Nephron progenitor cell (in vitro differentiated cells): ENCODE data around the gene ZNF587.
A peak's percentile ranks its signal among the peaks of the same experiment; 100 is the strongest.
"Not testable (repeated sequence)": the region's sequence is repeated elsewhere in the genome, so short reads cannot be mapped to it uniquely, and the experiment has no call there.

ENCODE experiments used
- DNase-seq: peaks from one replicate; pipeline ENCODE4 v3.0.0; 2021
- H3K27ac Mint-ChIP-seq: 2 replicates; pipeline ENCODE4 v1.8.0; 2021; ENCODE audit warnings: mild to moderate bottlenecking, moderate library complexity, mixed read lengths
- H3K27me3 Mint-ChIP-seq: 2 replicates; pipeline ENCODE4 v1.8.0; 2021; ENCODE audit warnings: mild to moderate bottlenecking, low read depth, mixed read lengths; ENCODE audit not compliant: poor library complexity
- H3K36me3 Mint-ChIP-seq: 2 replicates; pipeline ENCODE4 v1.8.0; 2021; ENCODE audit warnings: low read depth, mixed read lengths
- H3K4me1 Mint-ChIP-seq: 2 replicates; pipeline ENCODE4 v1.8.0; 2021; ENCODE audit warnings: mixed read lengths
- H3K4me3 Mint-ChIP-seq: 2 replicates; pipeline ENCODE4 v1.8.0; 2021; ENCODE audit warnings: mild to moderate bottlenecking, moderate library complexity, mixed read lengths
- H3K9me3 Mint-ChIP-seq: 2 replicates; pipeline ENCODE4 v1.8.0; 2021; ENCODE audit warnings: mild to moderate bottlenecking, moderate library complexity, mixed read lengths
- CTCF ChIP-seq: fragments of 200-600 bp; sonication (generic); IDR thresholded peaks from 2 replicates; pipeline ENCODE4 v1.5.0; 2021; ENCODE audit warnings: antibody characterized with exemption

The ZNF587 gene

GRCh38 chr19:57872450-57872849, 22.8 kb downstream of the ZNF587 start:
- Mint-ChIP-seq H3K4me1 (no peaks in the 10 kb centered on the region), H3K4me3 (no peak overlapping the region), H3K27ac (no peak overlapping the region), H3K36me3 (peaks cover 99% of the 10 kb centered on the region), H3K27me3 (peaks cover 9% of the 10 kb centered on the region), H3K9me3 (peaks cover 97% of the 10 kb centered on the region)
- no peak for DNase-seq
- no peak for TF ChIP-seq CTCF

GRCh38 chr19:57873883-57874799, 24.5 kb downstream of the ZNF587 start:
- not testable (repeated sequence) for DNase-seq, H3K4me3 Mint-ChIP-seq, H3K4me1 Mint-ChIP-seq, H3K27ac Mint-ChIP-seq, H3K27me3 Mint-ChIP-seq
- Mint-ChIP-seq H3K9me3 (peaks cover 96% of the 10 kb centered on the region), H3K36me3 (peaks cover 98% of the 10 kb centered on the region)

- Mint-ChIP-seq H3K27ac (no peak overlapping the region), H3K4me3 (peak overlapping the region; percentile 56), H3K9me3 (peaks cover 84% of the 10 kb centered on the region), H3K36me3 (peaks cover 80% of the 10 kb centered on the region), H3K4me1 (peaks cover 20% of the 10 kb centered on the region), H3K27me3 (peaks cover 5% of the 10 kb centered on the region)
- no peak for TF ChIP-seq CTCF
- DNase-seq, result no peak
These were observed 36.4 kb downstream of the ZNF587 start for GRCh38 chr19:57886046-57886445.

- H3K4me1 Mint-ChIP-seq, result peaks cover 20% of the 10 kb centered on the region
- H3K27me3 Mint-ChIP-seq, result peaks cover 5% of the 10 kb centered on the region
- DNase-seq, result no peak
- H3K4me3 Mint-ChIP-seq, result peak overlapping the region; percentile 99
- peak overlapping the region; percentile 90 for H3K27ac Mint-ChIP-seq
- no peak for TF ChIP-seq CTCF
- H3K36me3 Mint-ChIP-seq, result peaks cover 86% of the 10 kb centered on the region
- peaks cover 89% of the 10 kb centered on the region for H3K9me3 Mint-ChIP-seq
These were observed 37.7 kb downstream of the ZNF587 start for GRCh38 chr19:57887195-57887941.

- no peak for TF ChIP-seq CTCF
- peak overlapping the region; percentile 90 for H3K27ac Mint-ChIP-seq
- no peaks in the 10 kb centered on the region for H3K27me3 Mint-ChIP-seq
- no peak for DNase-seq
- peaks cover 82% of the 10 kb centered on the region for H3K9me3 Mint-ChIP-seq
- H3K4me3 Mint-ChIP-seq, result peak overlapping the region; percentile 99
- H3K4me1 Mint-ChIP-seq, result peaks cover 20% of the 10 kb centered on the region
- peaks cover 81% of the 10 kb centered on the region for H3K36me3 Mint-ChIP-seq
These were observed 38.5 kb downstream of the ZNF587 start for GRCh38 chr19:57888107-57888559.

- H3K4me3 Mint-ChIP-seq, result peak within 1 kb of the TSS; percentile 99
- H3K9me3 Mint-ChIP-seq, result peaks cover 77% of the 10 kb centered on the region
- H3K4me1 Mint-ChIP-seq, result peaks cover 20% of the 10 kb centered on the region
- peak; percentile 29 for TF ChIP-seq CTCF
- peak; percentile 86 for DNase-seq
- peaks cover 76% of the 10 kb centered on the region for H3K36me3 Mint-ChIP-seq
- no peaks in the 10 kb centered on the region for H3K27me3 Mint-ChIP-seq
- peak within 1 kb of the TSS; percentile 90 for H3K27ac Mint-ChIP-seq
These were observed 39.0 kb downstream of the ZNF587 start, which contains the start of gene ZNF814 for GRCh38 chr19:57888560-57889231. Gene ZNF814, minus strand, starts transcription at chr19:57889037. Its CDS starts 235 bp downstream, at chr19:57888802.

- peaks cover 56% of the 10 kb centered on the region for H3K36me3 Mint-ChIP-seq
- not testable (repeated sequence) for DNase-seq, H3K4me3 Mint-ChIP-seq, H3K27me3 Mint-ChIP-seq, H3K27ac Mint-ChIP-seq
- H3K4me1 Mint-ChIP-seq, result peaks cover 20% of the 10 kb centered on the region
- peaks cover 56% of the 10 kb centered on the region for H3K9me3 Mint-ChIP-seq
These were observed 41.0 kb downstream of the ZNF587 start for GRCh38 chr19:57890706-57891105.
